ENCODE data around the gene LCK. TPM values are rescaled to one million over a fixed set of nuclear protein-coding genes. Genes with fewer than 3 reads are reported as not detected.

Gene LCK
- total and polyA plus RNA-seq, 2 of the 8 experiments (the other 6 are each of a cell fraction or from before 2014, with no cell fraction given): 75.3 to 122 TPM

DNA sequence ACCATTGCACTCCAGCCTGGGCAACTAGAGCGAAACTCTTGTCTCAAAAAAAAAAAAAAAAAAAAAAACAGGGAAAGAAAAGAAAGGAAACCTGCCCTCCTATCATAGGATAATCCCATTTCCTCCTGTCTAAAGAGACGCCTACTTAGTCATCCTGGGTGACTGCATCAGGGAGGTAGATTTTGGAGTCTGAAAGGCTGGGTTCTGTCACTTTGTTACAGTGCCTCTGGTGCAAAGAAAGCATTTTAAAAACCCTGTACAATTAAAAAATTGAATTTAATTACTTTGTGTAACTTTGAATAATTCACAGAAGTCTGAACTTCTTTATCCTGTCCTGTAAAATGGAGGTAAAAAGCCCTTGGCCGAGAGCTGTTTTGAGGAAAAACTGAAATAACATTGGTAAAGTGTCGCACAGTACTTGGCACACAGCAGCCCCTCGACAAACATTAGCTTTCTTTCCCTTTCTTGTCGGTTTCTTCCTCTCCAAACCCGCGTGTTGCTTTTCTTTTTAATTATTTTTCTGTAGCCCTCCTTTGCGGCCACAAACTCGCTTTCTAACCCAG lies 40.2 kb downstream of the LCK start (continued):
- TF ChIP-seq TAF7 (optimal IDR thresholded peaks at IDR 0.05; ENCODE audit: borderline replicate concordance, low read depth, low read length): no peak
- no peak for TF ChIP-seq RBBP5 (IDR thresholded peaks at IDR 0.05; ENCODE audit: borderline replicate concordance, low read depth, low read length)
- TF ChIP-seq, protein P1, sequence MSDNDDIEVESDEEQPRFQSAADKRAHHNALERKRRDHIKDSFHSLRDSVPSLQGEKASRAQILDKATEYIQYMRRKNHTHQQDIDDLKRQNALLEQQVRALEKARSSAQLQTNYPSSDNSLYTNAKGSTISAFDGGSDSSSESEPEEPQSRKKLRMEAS (IDR thresholded peaks at IDR 0.05): no peak
- TF ChIP-seq CBX8 (IDR thresholded peaks at IDR 0.05; ENCODE audit: borderline replicate concordance, low read depth, low read length): no peak
- TF ChIP-seq JUND (IDR thresholded peaks at IDR 0.05; ENCODE audit: low read length): no peak
- TF ChIP-seq GTF2F1 (IDR thresholded peaks at IDR 0.05; ENCODE audit: borderline replicate concordance, low read depth, low read length): no peak
- TF ChIP-seq EP300 (IDR thresholded peaks at IDR 0.05; ENCODE audit: borderline replicate concordance in 1 of 2, low read depth in 2 of 2, low read length in 2 of 2): no peak
